Keratinocyte (primary cell): Measurements from ENCODE around the gene ANXA2R.

Source experiments
- CTCF ChIP-seq, 3 experiments: IDR thresholded peaks in 1 of 3; conservative IDR thresholded peaks in 1 of 3; optimal IDR thresholded peaks in 1 of 3; 2 replicates in 2 of 3; 3 replicates in 1 of 3; pipeline versions ENCODE3 to v1.5.1; 2011; ENCODE audit warnings: low read length in 3 of 3, mild to moderate bottlenecking in 3 of 3, moderate library complexity in 2 of 3, control low read depth in 1 of 3, inconsistent platforms in 1 of 3; ENCODE audit not compliant: insufficient read depth in 2 of 3; ENCODE audit errors: extremely low read depth in 1 of 3
- EZH2 ChIP-seq: IDR thresholded peaks from one replicate; pipeline ENCODE4 v1.6.1; 2012; ENCODE audit warnings: inconsistent platforms, mild to moderate bottlenecking, low read length, moderate library complexity

- TF ChIP-seq CTCF (optimal IDR thresholded peaks at IDR 0.05 in 1 of 3, IDR thresholded peaks at IDR 0.05 in 1 of 3, conservative IDR thresholded peaks at IDR 0.05 in 1 of 3; ENCODE audit: extremely low read depth in 1 of 3, insufficient read depth in 2 of 3, low read length in 3 of 3) = peak in 1 of 3 experiments; percentile 22
- TF ChIP-seq EZH2 = no peak
These were observed 32.2 kb downstream of the ANXA2R start for GRCh38 chr5:43007911-43008362.
